SK-N-SH (cell line): ENCODE measurements around the gene PDGFRB. TPM values are rescaled to one million over a fixed set of nuclear protein-coding genes. Genes with fewer than 3 reads are reported as not detected.

Experiments
- CTCF ChIA-PET: fragments of 300-600, 350-600 bp; formaldehyde crosslinking; extraction: SDS; loops from one replicate; lab custom pipeline; 2021; lab: Yijun Ruan, JAX
- POLR2A ChIA-PET: fragments of 350-600 bp; sonication (Branson Sonifier 250); formaldehyde crosslinking; extraction: SDS; loops from one replicate; lab custom pipeline; 2020; ENCODE audit warnings: antibody characterized with exemption, inconsistent platforms; lab: Yijun Ruan, JAX
- DNase-seq: peaks from one replicate; pipeline ENCODE4 v3.0.0; 2012
- H2AFZ ChIP-seq: fragments of 200-600 bp; sonication (generic); 2 replicates; pipeline ENCODE4 v1.8.1; 2016; ENCODE audit warnings: antibody characterized with exemption, mild to moderate bottlenecking, low read depth
- H3F3A ChIP-seq: fragments of 200-600 bp; sonication (generic); replicated peaks from 2 replicates; pipeline ENCODE3; 2016; ENCODE audit warnings: antibody characterized with exemption, mild to moderate bottlenecking; ENCODE audit not compliant: insufficient read depth
- H3K27ac ChIP-seq, 2 experiments: fragments of 200-500 bp in 1 of 2; fragments of 200-600 bp in 1 of 2; sonication (Bioruptor generic) in 1 of 2; sonication (generic), shearing (Covaris generic) in 1 of 2; 2 replicates each; pipeline versions ENCODE4 v1.5.1 to v1.6.1; 2014 to 2016; ENCODE audit warnings: low read depth in 2 of 2, inconsistent platforms in 1 of 2, low read length in 1 of 2, mild to moderate bottlenecking in 1 of 2, mixed read lengths in 1 of 2
- H3K27me3 ChIP-seq: fragments of 200-600 bp; sonication (generic), shearing (Covaris generic); 2 replicates; pipeline ENCODE4 v1.6.1; 2016; ENCODE audit warnings: mixed run types; ENCODE audit not compliant: insufficient read depth
- H3K36me3 ChIP-seq, 2 experiments: fragments of 200-500 bp in 1 of 2; fragments of 200-600 bp in 1 of 2; sonication (Bioruptor generic) in 1 of 2; sonication (generic) in 1 of 2; replicated peaks in 1 of 2; 2 replicates each; pipeline versions ENCODE3 to v1.5.1; 2014 to 2016; ENCODE audit warnings: low read length in 1 of 2, mild to moderate bottlenecking in 1 of 2; ENCODE audit not compliant: insufficient read depth in 2 of 2, control insufficient read depth in 1 of 2
- H3K4me1 ChIP-seq, 2 experiments: fragments of 200-500 bp in 1 of 2; fragments of 200-600 bp in 1 of 2; sonication (Bioruptor generic) in 1 of 2; sonication (generic), shearing (Covaris generic) in 1 of 2; 2 replicates each; pipeline versions ENCODE4 v1.5.1 to v1.6.1; 2014 to 2016; ENCODE audit warnings: low read depth in 1 of 2, low read length in 1 of 2, mixed run types in 1 of 2; ENCODE audit not compliant: insufficient read depth in 2 of 2, control insufficient read depth in 1 of 2
- H3K4me2 ChIP-seq: fragments of 200-600 bp; sonication (generic), shearing (Covaris generic); 2 replicates; pipeline ENCODE4 v1.6.1; 2017; ENCODE audit warnings: mixed run types
- H3K4me3 ChIP-seq, 2 experiments: fragments of 200-500 bp in 1 of 2; fragments of 200-600 bp in 1 of 2; sonication (Bioruptor generic) in 1 of 2; sonication (generic), shearing (Covaris generic) in 1 of 2; 2 replicates each; pipeline versions ENCODE4 v1.5.1 to v1.8.1; 2014 to 2016; ENCODE audit warnings: low read depth in 2 of 2, inconsistent platforms in 1 of 2, low read length in 1 of 2, mild to moderate bottlenecking in 1 of 2, mixed read lengths in 1 of 2, moderate library complexity in 1 of 2
- H3K79me2 ChIP-seq: fragments of 200-600 bp; sonication (generic); 2 replicates; pipeline ENCODE4 v1.8.1; 2017; ENCODE audit warnings: mild to moderate bottlenecking; ENCODE audit not compliant: insufficient read depth
- H3K9ac ChIP-seq: fragments of 200-600 bp; sonication (generic); 2 replicates; pipeline ENCODE4 v1.6.1; 2017; ENCODE audit warnings: mixed run types
- H3K9me2 ChIP-seq: fragments of 200-600 bp; sonication (generic); 2 replicates; pipeline ENCODE4 v1.6.1; 2017; ENCODE audit warnings: mixed run types
- H3K9me3 ChIP-seq: fragments of 200-600 bp; sonication (generic); 2 replicates; pipeline ENCODE4 v1.6.1; 2017; ENCODE audit warnings: mixed run types, mild to moderate bottlenecking, moderate library complexity
- H4K20me1 ChIP-seq: fragments of 200-600 bp; sonication (generic); 2 replicates; pipeline ENCODE4 v1.6.1; 2017; ENCODE audit warnings: mild to moderate bottlenecking, mixed run types; ENCODE audit not compliant: insufficient read depth
- CHD2 ChIP-seq: fragments of 150-350 bp; IDR thresholded peaks from 2 replicates; pipeline ENCODE4 v1.6.1; 2018; ENCODE audit warnings: low read length; ENCODE audit not compliant: partially characterized antibody
- ELF1 ChIP-seq: IDR thresholded peaks from 2 replicates; pipeline ENCODE4 v1.4.0; 2012
- EP300 ChIP-seq, 2 experiments: IDR thresholded peaks; 2 replicates each; pipeline versions ENCODE4 v1.4.0 to v1.6.1; 2012; ENCODE audit warnings: borderline replicate concordance in 1 of 2, low read depth in 1 of 2, low read length in 1 of 2
- EZH2phosphoT487 ChIP-seq: fragments of 200-600 bp; sonication (generic); IDR thresholded peaks from 2 replicates; pipeline ENCODE4 v1.6.1; 2017; ENCODE audit warnings: low read depth, mixed run types, mild to moderate bottlenecking, antibody characterized with exemption, moderate library complexity, borderline replicate concordance
- FOSL2 ChIP-seq: IDR thresholded peaks from 2 replicates; pipeline ENCODE4 v1.4.0; 2012; ENCODE audit warnings: low read depth, mild to moderate bottlenecking, moderate library complexity, borderline replicate concordance
- FOXM1 ChIP-seq: IDR thresholded peaks from 2 replicates; pipeline ENCODE4 v1.4.0; 2012; ENCODE audit warnings: low read depth, mild to moderate bottlenecking
- GABPA ChIP-seq: IDR thresholded peaks from 2 replicates; pipeline ENCODE4 v1.4.0; 2012; ENCODE audit warnings: low read depth, mild to moderate bottlenecking
- GATA2 ChIP-seq: sonication (generic); formaldehyde crosslinking; IDR thresholded peaks from 2 replicates; pipeline ENCODE4 v1.5.0; 2020; ENCODE audit warnings: mild to moderate bottlenecking, missing genetic modification reagents
- MEF2A ChIP-seq: IDR thresholded peaks from 2 replicates; pipeline ENCODE4 v1.4.0; 2012; ENCODE audit warnings: low read depth, borderline replicate concordance
- MXI1 ChIP-seq: IDR thresholded peaks from 2 replicates; pipeline ENCODE4 v1.6.1; 2012; ENCODE audit warnings: mild to moderate bottlenecking, low read depth, low read length, improper control_type of control experiment
- NFIC ChIP-seq: IDR thresholded peaks from 2 replicates; pipeline ENCODE4 v1.4.0; 2012; ENCODE audit warnings: borderline replicate concordance
- NRF1 ChIP-seq: IDR thresholded peaks from 2 replicates; pipeline ENCODE4 v1.6.1; 2012; ENCODE audit warnings: low read depth, mild to moderate bottlenecking, low read length
- POLR2AphosphoS5 ChIP-seq: IDR thresholded peaks from 2 replicates; pipeline ENCODE4 v1.6.1; 2012; ENCODE audit warnings: low read depth, low read length
- RAD21 ChIP-seq: IDR thresholded peaks from 2 replicates; pipeline ENCODE4 v1.6.1; 2012; ENCODE audit warnings: mild to moderate bottlenecking, low read length
- RCOR1 ChIP-seq: fragments of 150-350 bp; IDR thresholded peaks from 2 replicates; pipeline ENCODE4 v1.6.1; 2017; ENCODE audit warnings: antibody characterized with exemption, low read length
- RXRA ChIP-seq: IDR thresholded peaks from 2 replicates; pipeline ENCODE4 v1.4.0; 2012; ENCODE audit warnings: low read depth, mild to moderate bottlenecking, borderline replicate concordance
- SIN3A ChIP-seq: IDR thresholded peaks from 2 replicates; pipeline ENCODE4 v1.6.1; 2012; ENCODE audit warnings: low read depth, mild to moderate bottlenecking, low read length, moderate library complexity, borderline replicate concordance
- SMC3 ChIP-seq: IDR thresholded peaks from 2 replicates; pipeline ENCODE4 v1.6.1; 2012; ENCODE audit warnings: low read depth, low read length, improper control_type of control experiment
- TCF12 ChIP-seq: IDR thresholded peaks from 2 replicates; pipeline ENCODE4 v1.4.0; 2012
- USF1 ChIP-seq: IDR thresholded peaks from 2 replicates; pipeline ENCODE4 v1.4.0; 2012; ENCODE audit warnings: low read depth, borderline replicate concordance
- WGBS: methylation state at CpG from one replicate; pipeline ENCODE4 v1.1.6; 2017; ENCODE audit warnings: low lambda C conversion rate; 5-methylcytosine and 5-hydroxymethylcytosine counted together
- polyA plus RNA-seq, 3 experiments: library from polyadenylated mRNA; depleted of rRNA; stranded (reverse); fragments of >200 nt; gene quantifications; 2 replicates each; pipeline ENCODE4 v1.2.3, GENCODE V29; 2012
- TF ChIP-seq, protein P1 (sequence below): IDR thresholded peaks from 2 replicates; pipeline ENCODE4; 2012
- TF ChIP-seq, protein P2 (sequence below): fragments of 150-350 bp; IDR thresholded peaks from 2 replicates; pipeline ENCODE4 v1.6.1; 2017; ENCODE audit warnings: antibody characterized with exemption, low read length, low read depth, borderline replicate concordance
- TF ChIP-seq, protein P3 (sequence below): IDR thresholded peaks from 2 replicates; pipeline ENCODE4 v1.6.1; 2012; ENCODE audit warnings: mild to moderate bottlenecking, low read depth, low read length, moderate library complexity
- TF ChIP-seq, protein P4 (sequence below): IDR thresholded peaks from 2 replicates; pipeline ENCODE4 v1.4.0; 2012; ENCODE audit warnings: low read depth, borderline replicate concordance

Gene PDGFRB
- polyA plus RNA-seq, 1 of the 3 experiments (the other 2 are of a cell fraction) = 32.1 TPM

GRCh38 chr5:150158170-150158949 lies 2.7 kb upstream of the PDGFRB start:
- Histone ChIP-seq H3K27me3 (no peaks in the 10 kb centered on the region), H3K9ac (no peak overlapping the region), H3K9me2 (no peaks in the 10 kb centered on the region), H3K4me1 (peaks cover 32 to 75% of the 10 kb centered on the region in 2 experiments), H3K27ac (peak overlapping the region; percentile 94 to 96), H3F3A (peaks cover 38% of the 10 kb centered on the region), H3K4me2 (peak overlapping the region; percentile 23; the same call in 1 of the 2 replicates), H2AFZ (no peak overlapping the region), H3K4me3 (peak overlapping the region in 1 of 2 experiments; percentile 7; a peak in 1 of 4 replicates), H3K9me3 (no peaks in the 10 kb centered on the region), H3K79me2 (peaks cover 22% of the 10 kb centered on the region), H4K20me1 (peaks cover 4% of the 10 kb centered on the region; the same call in 1 of the 2 replicates), H3K36me3 (peaks cover 0 to 4% of the 10 kb centered on the region in 2 experiments)
- CTCF ChIA-PET = interaction anchor here (0.7 to 1.9 kb wide), 9 partner anchors 9 to 69 kb away, joined by 3 to 10 read pairs (median 3); no protein-coding TSS in a partner anchor
- DNase-seq = peak; percentile 90
- POLR2A ChIA-PET = interaction anchor here (0.5 to 0.9 kb wide), 2 partner anchors 32 to 33 kb away, joined by 3 to 5 read pairs; no protein-coding TSS in a partner anchor
- WGBS = 52% methylated on average over 6 of the region's 12 CpGs
- TF ChIP-seq MXI1 (peak; percentile 31; the same call in 1 of the 2 replicates), FOSL2 (no peak), EP300 (IDR thresholded peaks at IDR 0.05; ENCODE audit: borderline replicate concordance in 1 of 2, low read depth in 1 of 2, low read length in 1 of 2) (peak; percentile 52 to 85; a peak in 3 of 4 replicates), NRF1 (no peak), CHD2 (peak; percentile 81), SIN3A (peak; percentile 48; the same call in 1 of the 2 replicates), ELF1 (no peak), MEF2A (no peak), POLR2AphosphoS5 (peak; percentile 66; the same call in 1 of the 2 replicates), FOXM1 (no peak), TCF12 (peak; percentile 97), NFIC (peak; percentile 44; the same call in 1 of the 2 replicates), GATA2 (CRISPR knock-in tag) (peak; percentile 45; the same call in 1 of the 2 replicates), GABPA (no peak), USF1 (no peak), EZH2phosphoT487 (no peak), RAD21 (no peak; the same call in 1 of the 2 replicates), SMC3 (0 out of 2 replicates have a peak, but pooled peaks have one; percentile 10), RXRA (no peak; the same call in 1 of the 2 replicates), RCOR1 (peak; percentile 78)
- TF ChIP-seq, protein P1, sequence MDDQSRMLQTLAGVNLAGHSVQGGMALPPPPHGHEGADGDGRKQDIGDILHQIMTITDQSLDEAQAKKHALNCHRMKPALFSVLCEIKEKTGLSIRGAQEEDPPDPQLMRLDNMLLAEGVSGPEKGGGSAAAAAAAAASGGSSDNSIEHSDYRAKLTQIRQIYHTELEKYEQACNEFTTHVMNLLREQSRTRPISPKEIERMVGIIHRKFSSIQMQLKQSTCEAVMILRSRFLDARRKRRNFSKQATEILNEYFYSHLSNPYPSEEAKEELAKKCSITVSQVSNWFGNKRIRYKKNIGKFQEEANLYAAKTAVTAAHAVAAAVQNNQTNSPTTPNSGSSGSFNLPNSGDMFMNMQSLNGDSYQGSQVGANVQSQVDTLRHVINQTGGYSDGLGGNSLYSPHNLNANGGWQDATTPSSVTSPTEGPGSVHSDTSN = peak; percentile 66; the same call in 1 of the 2 replicates
- TF ChIP-seq, protein P2, sequence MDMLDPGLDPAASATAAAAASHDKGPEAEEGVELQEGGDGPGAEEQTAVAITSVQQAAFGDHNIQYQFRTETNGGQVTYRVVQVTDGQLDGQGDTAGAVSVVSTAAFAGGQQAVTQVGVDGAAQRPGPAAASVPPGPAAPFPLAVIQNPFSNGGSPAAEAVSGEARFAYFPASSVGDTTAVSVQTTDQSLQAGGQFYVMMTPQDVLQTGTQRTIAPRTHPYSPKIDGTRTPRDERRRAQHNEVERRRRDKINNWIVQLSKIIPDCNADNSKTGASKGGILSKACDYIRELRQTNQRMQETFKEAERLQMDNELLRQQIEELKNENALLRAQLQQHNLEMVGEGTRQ = no peak
- TF ChIP-seq, protein P3, sequence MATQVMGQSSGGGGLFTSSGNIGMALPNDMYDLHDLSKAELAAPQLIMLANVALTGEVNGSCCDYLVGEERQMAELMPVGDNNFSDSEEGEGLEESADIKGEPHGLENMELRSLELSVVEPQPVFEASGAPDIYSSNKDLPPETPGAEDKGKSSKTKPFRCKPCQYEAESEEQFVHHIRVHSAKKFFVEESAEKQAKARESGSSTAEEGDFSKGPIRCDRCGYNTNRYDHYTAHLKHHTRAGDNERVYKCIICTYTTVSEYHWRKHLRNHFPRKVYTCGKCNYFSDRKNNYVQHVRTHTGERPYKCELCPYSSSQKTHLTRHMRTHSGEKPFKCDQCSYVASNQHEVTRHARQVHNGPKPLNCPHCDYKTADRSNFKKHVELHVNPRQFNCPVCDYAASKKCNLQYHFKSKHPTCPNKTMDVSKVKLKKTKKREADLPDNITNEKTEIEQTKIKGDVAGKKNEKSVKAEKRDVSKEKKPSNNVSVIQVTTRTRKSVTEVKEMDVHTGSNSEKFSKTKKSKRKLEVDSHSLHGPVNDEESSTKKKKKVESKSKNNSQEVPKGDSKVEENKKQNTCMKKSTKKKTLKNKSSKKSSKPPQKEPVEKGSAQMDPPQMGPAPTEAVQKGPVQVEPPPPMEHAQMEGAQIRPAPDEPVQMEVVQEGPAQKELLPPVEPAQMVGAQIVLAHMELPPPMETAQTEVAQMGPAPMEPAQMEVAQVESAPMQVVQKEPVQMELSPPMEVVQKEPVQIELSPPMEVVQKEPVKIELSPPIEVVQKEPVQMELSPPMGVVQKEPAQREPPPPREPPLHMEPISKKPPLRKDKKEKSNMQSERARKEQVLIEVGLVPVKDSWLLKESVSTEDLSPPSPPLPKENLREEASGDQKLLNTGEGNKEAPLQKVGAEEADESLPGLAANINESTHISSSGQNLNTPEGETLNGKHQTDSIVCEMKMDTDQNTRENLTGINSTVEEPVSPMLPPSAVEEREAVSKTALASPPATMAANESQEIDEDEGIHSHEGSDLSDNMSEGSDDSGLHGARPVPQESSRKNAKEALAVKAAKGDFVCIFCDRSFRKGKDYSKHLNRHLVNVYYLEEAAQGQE = no peak
- TF ChIP-seq, protein P4, sequence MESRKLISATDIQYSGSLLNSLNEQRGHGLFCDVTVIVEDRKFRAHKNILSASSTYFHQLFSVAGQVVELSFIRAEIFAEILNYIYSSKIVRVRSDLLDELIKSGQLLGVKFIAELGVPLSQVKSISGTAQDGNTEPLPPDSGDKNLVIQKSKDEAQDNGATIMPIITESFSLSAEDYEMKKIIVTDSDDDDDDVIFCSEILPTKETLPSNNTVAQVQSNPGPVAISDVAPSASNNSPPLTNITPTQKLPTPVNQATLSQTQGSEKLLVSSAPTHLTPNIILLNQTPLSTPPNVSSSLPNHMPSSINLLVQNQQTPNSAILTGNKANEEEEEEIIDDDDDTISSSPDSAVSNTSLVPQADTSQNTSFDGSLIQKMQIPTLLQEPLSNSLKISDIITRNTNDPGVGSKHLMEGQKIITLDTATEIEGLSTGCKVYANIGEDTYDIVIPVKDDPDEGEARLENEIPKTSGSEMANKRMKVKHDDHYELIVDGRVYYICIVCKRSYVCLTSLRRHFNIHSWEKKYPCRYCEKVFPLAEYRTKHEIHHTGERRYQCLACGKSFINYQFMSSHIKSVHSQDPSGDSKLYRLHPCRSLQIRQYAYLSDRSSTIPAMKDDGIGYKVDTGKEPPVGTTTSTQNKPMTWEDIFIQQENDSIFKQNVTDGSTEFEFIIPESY = no peak
